WTC11 (cell line): ENCODE data around the gene RBM3. TPM values are rescaled to one million over a fixed set of nuclear protein-coding genes. Genes with fewer than 3 reads are reported as not detected.

Experiments used
- ATAC-seq: fragments of 200-7000 bp; cut with Tn5 transposase; 2 replicates; pipeline ENCODE4 v1.10.0; 2021; ENCODE audit warnings: mild to moderate bottlenecking, moderate library complexity
- CTCF ChIA-PET: fragments of 300-600 bp; sonication (Branson Sonifier 250); formaldehyde crosslinking; loops from one replicate; lab custom pipeline; 2021; ENCODE audit warnings: antibody characterized with exemption; lab: Charles Lee
- POLR2A ChIA-PET: fragments of 350-600 bp; sonication (Branson Sonifier 250); formaldehyde crosslinking; loops from one replicate; lab custom pipeline; 2021; ENCODE audit warnings: antibody characterized with exemption; lab: Charles Lee
- DNase-seq: peaks from one replicate; pipeline ENCODE4 v3.0.0; 2021; ENCODE audit warnings: low spot score
- H3K27ac Mint-ChIP-seq: 2 replicates; pipeline ENCODE4 v1.8.0; 2021; ENCODE audit warnings: mixed read lengths
- H3K27me3 Mint-ChIP-seq: 2 replicates; pipeline ENCODE4 v1.8.0; 2021; ENCODE audit warnings: low read depth, mild to moderate bottlenecking, moderate library complexity, mixed read lengths
- H3K36me3 Mint-ChIP-seq: 2 replicates; pipeline ENCODE4 v1.8.0; 2021; ENCODE audit warnings: mixed read lengths
- H3K4me1 Mint-ChIP-seq: 2 replicates; pipeline ENCODE4 v1.8.0; 2022; ENCODE audit warnings: mixed read lengths
- H3K4me3 Mint-ChIP-seq: 2 replicates; pipeline ENCODE4 v1.8.0; 2021; ENCODE audit warnings: mild to moderate bottlenecking, moderate library complexity, mixed read lengths
- H3K9me3 Mint-ChIP-seq: 2 replicates; pipeline ENCODE4 v1.8.0; 2021; ENCODE audit warnings: mixed read lengths
- AR ChIP-seq: fragments of 250-450 bp; sonication (Bioruptor Pico); IDR thresholded peaks from 2 replicates; pipeline ENCODE4 v1.9.0; 2021; ENCODE audit warnings: mild to moderate bottlenecking
- E2F5 ChIP-seq: sonication (generic); formaldehyde crosslinking; IDR thresholded peaks from 2 replicates; pipeline ENCODE4 v1.8.1; 2022; ENCODE audit warnings: mild to moderate bottlenecking, moderate library complexity, missing genetic modification reagents
- ESRRA ChIP-seq: sonication (generic); formaldehyde crosslinking; IDR thresholded peaks from 2 replicates; pipeline ENCODE4 v1.8.1; 2022; ENCODE audit warnings: mild to moderate bottlenecking, missing genetic modification reagents, borderline replicate concordance
- ETV6 ChIP-seq: sonication (generic); formaldehyde crosslinking; IDR thresholded peaks from 2 replicates; pipeline ENCODE4 v1.8.1; 2022; ENCODE audit warnings: mild to moderate bottlenecking, missing genetic modification reagents
- FOXJ3 ChIP-seq: sonication (generic); formaldehyde crosslinking; IDR thresholded peaks from 2 replicates; pipeline ENCODE4 v1.9.0; 2021; ENCODE audit warnings: missing genetic modification reagents, mild to moderate bottlenecking, borderline replicate concordance
- FOXK1 ChIP-seq: sonication (generic); formaldehyde crosslinking; IDR thresholded peaks from 2 replicates; pipeline ENCODE4 v1.8.0; 2022; ENCODE audit warnings: mild to moderate bottlenecking, moderate library complexity, missing genetic modification reagents
- HMGXB4 ChIP-seq: sonication (generic); formaldehyde crosslinking; IDR thresholded peaks from 2 replicates; pipeline ENCODE4 v1.8.1; 2023; ENCODE audit warnings: mild to moderate bottlenecking, moderate library complexity, missing genetic modification reagents
- KAT7 ChIP-seq: sonication (generic); formaldehyde crosslinking; IDR thresholded peaks from 2 replicates; pipeline ENCODE4 v1.8.1; 2023; ENCODE audit warnings: missing genetic modification reagents, mild to moderate bottlenecking, borderline replicate concordance
- NFE2L1 ChIP-seq: sonication (generic); formaldehyde crosslinking; IDR thresholded peaks from 2 replicates; pipeline ENCODE4 v1.8.1; 2023; ENCODE audit warnings: missing genetic modification reagents
- NFYB ChIP-seq: sonication (generic); formaldehyde crosslinking; conservative IDR thresholded peaks from 2 replicates; pipeline ENCODE4 v1.8.0; 2022; ENCODE audit warnings: low read depth, missing genetic modification reagents
- SMAD4 ChIP-seq: sonication (generic); formaldehyde crosslinking; IDR thresholded peaks from 2 replicates; pipeline ENCODE4 v1.8.0; 2022; ENCODE audit warnings: mild to moderate bottlenecking, missing genetic modification reagents
- SOX15 ChIP-seq: fragments of 250-450 bp; sonication (Bioruptor Pico); IDR thresholded peaks from 2 replicates; pipeline ENCODE4 v1.9.0; 2021; ENCODE audit warnings: mild to moderate bottlenecking
- TEAD1 ChIP-seq: sonication (generic); formaldehyde crosslinking; IDR thresholded peaks from 2 replicates; pipeline ENCODE4 v1.8.0; 2022; ENCODE audit warnings: mild to moderate bottlenecking, missing genetic modification reagents
- ZNF219 ChIP-seq: sonication (generic); formaldehyde crosslinking; IDR thresholded peaks from 2 replicates; pipeline ENCODE4 v1.8.0; 2023; ENCODE audit warnings: missing genetic modification reagents, mild to moderate bottlenecking, borderline replicate concordance
- ZNF281 ChIP-seq: sonication (generic); formaldehyde crosslinking; IDR thresholded peaks from 2 replicates; pipeline ENCODE4 v1.8.0; 2023; ENCODE audit warnings: mild to moderate bottlenecking, missing genetic modification reagents
- ZNF416 ChIP-seq: fragments of 250-450 bp; sonication (Bioruptor Pico); IDR thresholded peaks from 2 replicates; pipeline ENCODE4 v1.9.0; 2021; ENCODE audit warnings: mild to moderate bottlenecking, inconsistent platforms
- ZNF423 ChIP-seq: fragments of 250-450 bp; sonication (Bioruptor Pico); IDR thresholded peaks from 2 replicates; pipeline ENCODE4 v2.1.2; 2022; ENCODE audit warnings: mild to moderate bottlenecking, moderate library complexity
- total RNA-seq: library from RNA; stranded (reverse); gene quantifications from 3 replicates; pipeline ENCODE4 v1.2.3, GENCODE V29; 2021
- TF ChIP-seq, protein P1 (sequence below): sonication (generic); formaldehyde crosslinking; IDR thresholded peaks from 2 replicates; pipeline ENCODE4 v1.8.0; 2022; ENCODE audit warnings: mild to moderate bottlenecking, missing genetic modification reagents
- TF ChIP-seq, protein P2 (sequence below): fragments of 200-600 bp; IDR thresholded peaks from 2 replicates; pipeline ENCODE4 v1.8.0; 2022; ENCODE audit warnings: antibody characterized with exemption
- TF ChIP-seq, protein P3 (sequence below): sonication (generic); formaldehyde crosslinking; IDR thresholded peaks from 2 replicates; pipeline ENCODE4 v1.8.1; 2022; ENCODE audit warnings: missing genetic modification reagents, borderline replicate concordance

Gene RBM3
- total RNA-seq, 1 experiment from 2014 or later = 148 TPM

DNA sequence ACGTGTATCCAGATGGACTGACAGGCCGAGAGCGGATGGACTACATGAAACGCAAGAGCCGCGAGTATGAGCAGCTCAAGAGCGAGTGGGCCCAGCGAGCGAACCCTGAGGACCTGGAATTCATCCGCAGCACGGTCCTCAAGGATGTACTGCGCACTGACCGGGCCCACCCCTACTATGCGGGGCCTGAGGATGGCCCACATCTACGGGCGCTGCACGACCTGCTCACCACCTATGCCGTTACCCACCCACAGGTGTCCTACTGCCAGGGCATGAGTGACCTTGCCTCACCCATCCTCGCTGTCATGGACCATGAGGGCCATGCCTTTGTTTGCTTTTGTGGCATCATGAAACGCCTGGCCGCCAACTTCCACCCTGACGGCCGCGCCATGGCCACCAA lies 14.6 kb upstream of the RBM3 start:
- CTCF ChIA-PET = no interaction called here
- H3K27me3 Mint-ChIP-seq = no peaks in the 10 kb centered on the region
- DNase-seq (no peak), ATAC-seq (no peak)
- no peaks in the 10 kb centered on the region for H3K9me3 Mint-ChIP-seq
- no peak overlapping the region for H3K4me3 Mint-ChIP-seq
- peaks cover 7% of the 10 kb centered on the region for H3K4me1 Mint-ChIP-seq
- H3K27ac Mint-ChIP-seq = no peak overlapping the region
- POLR2A ChIA-PET = no interaction called here
- peaks cover 8% of the 10 kb centered on the region for H3K36me3 Mint-ChIP-seq
- TF ChIP-seq NFE2L1 = no peak
- TF ChIP-seq, protein P1, sequence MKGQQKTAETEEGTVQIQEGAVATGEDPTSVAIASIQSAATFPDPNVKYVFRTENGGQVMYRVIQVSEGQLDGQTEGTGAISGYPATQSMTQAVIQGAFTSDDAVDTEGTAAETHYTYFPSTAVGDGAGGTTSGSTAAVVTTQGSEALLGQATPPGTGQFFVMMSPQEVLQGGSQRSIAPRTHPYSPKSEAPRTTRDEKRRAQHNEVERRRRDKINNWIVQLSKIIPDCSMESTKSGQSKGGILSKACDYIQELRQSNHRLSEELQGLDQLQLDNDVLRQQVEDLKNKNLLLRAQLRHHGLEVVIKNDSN (CRISPR knock-in tag) = no peak
- no peak for TF ChIP-seq SOX15 (CRISPR knock-in tag)
- no peak for TF ChIP-seq E2F5 (CRISPR knock-in tag)
- TF ChIP-seq ZNF423 (CRISPR knock-in tag) = no peak
- no peak for TF ChIP-seq SMAD4
- TF ChIP-seq, protein P2, sequence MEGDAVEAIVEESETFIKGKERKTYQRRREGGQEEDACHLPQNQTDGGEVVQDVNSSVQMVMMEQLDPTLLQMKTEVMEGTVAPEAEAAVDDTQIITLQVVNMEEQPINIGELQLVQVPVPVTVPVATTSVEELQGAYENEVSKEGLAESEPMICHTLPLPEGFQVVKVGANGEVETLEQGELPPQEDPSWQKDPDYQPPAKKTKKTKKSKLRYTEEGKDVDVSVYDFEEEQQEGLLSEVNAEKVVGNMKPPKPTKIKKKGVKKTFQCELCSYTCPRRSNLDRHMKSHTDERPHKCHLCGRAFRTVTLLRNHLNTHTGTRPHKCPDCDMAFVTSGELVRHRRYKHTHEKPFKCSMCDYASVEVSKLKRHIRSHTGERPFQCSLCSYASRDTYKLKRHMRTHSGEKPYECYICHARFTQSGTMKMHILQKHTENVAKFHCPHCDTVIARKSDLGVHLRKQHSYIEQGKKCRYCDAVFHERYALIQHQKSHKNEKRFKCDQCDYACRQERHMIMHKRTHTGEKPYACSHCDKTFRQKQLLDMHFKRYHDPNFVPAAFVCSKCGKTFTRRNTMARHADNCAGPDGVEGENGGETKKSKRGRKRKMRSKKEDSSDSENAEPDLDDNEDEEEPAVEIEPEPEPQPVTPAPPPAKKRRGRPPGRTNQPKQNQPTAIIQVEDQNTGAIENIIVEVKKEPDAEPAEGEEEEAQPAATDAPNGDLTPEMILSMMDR = no peak
- TF ChIP-seq, protein P3, sequence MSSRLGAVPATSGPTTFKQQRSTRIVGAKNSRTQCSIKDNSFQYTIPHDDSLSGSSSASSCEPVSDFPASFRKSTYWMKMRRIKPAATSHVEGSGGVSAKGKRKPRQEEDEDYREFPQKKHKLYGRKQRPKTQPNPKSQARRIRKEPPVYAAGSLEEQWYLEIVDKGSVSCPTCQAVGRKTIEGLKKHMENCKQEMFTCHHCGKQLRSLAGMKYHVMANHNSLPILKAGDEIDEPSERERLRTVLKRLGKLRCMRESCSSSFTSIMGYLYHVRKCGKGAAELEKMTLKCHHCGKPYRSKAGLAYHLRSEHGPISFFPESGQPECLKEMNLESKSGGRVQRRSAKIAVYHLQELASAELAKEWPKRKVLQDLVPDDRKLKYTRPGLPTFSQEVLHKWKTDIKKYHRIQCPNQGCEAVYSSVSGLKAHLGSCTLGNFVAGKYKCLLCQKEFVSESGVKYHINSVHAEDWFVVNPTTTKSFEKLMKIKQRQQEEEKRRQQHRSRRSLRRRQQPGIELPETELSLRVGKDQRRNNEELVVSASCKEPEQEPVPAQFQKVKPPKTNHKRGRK (CRISPR knock-in tag) = no peak
- TF ChIP-seq FOXJ3 (CRISPR knock-in tag) = no peak
- no peak for TF ChIP-seq AR (CRISPR knock-in tag)
- no peak for TF ChIP-seq KAT7
- no peak for TF ChIP-seq ZNF416
- TF ChIP-seq TEAD1 (CRISPR knock-in tag) = no peak
- no peak for TF ChIP-seq HMGXB4
- no peak for TF ChIP-seq ZNF219 (CRISPR knock-in tag)
- TF ChIP-seq ESRRA (CRISPR knock-in tag) = no peak

- Mint-ChIP-seq H3K9me3 (no peaks in the 10 kb centered on the region), H3K4me3 (no peak overlapping the region), H3K27me3 (no peaks in the 10 kb centered on the region), H3K36me3 (peaks cover 8% of the 10 kb centered on the region), H3K27ac (no peak overlapping the region), H3K4me1 (peaks cover 4% of the 10 kb centered on the region; the same call in 1 of the 2 replicates)
- ATAC-seq = no peak
- no peak for DNase-seq
- ChIA-PET CTCF (no interaction called here), POLR2A (no interaction called here)
- TF ChIP-seq ZNF281 (CRISPR knock-in tag) (no peak), FOXK1 (no peak), ETV6 (CRISPR knock-in tag) (no peak), TEAD1 (CRISPR knock-in tag) (no peak), NFYB (no peak), AR (CRISPR knock-in tag) (no peak)
- TF ChIP-seq, protein P1 (CRISPR knock-in tag) = no peak
These were observed 14.2 kb upstream of the RBM3 start for GRCh38 chrX:48560056-48560455.
